Cortex of kidney (tissue), 1 donor: ENCODE data around the gene RAB5IF.
A peak's percentile ranks its signal among the peaks of the same experiment; 100 is the strongest.
"Not testable (repeated sequence)": the region's sequence is repeated elsewhere in the genome, so short reads cannot be mapped to it uniquely, and the experiment has no call there.

ENCODE experiments used
- DNase-seq: peaks from one replicate; lab custom pipeline; 2025; lab: John Stamatoyannopoulos, UW

The RAB5IF gene, protein sequence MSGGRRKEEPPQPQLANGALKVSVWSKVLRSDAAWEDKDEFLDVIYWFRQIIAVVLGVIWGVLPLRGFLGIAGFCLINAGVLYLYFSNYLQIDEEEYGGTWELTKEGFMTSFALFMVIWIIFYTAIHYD

DNA sequence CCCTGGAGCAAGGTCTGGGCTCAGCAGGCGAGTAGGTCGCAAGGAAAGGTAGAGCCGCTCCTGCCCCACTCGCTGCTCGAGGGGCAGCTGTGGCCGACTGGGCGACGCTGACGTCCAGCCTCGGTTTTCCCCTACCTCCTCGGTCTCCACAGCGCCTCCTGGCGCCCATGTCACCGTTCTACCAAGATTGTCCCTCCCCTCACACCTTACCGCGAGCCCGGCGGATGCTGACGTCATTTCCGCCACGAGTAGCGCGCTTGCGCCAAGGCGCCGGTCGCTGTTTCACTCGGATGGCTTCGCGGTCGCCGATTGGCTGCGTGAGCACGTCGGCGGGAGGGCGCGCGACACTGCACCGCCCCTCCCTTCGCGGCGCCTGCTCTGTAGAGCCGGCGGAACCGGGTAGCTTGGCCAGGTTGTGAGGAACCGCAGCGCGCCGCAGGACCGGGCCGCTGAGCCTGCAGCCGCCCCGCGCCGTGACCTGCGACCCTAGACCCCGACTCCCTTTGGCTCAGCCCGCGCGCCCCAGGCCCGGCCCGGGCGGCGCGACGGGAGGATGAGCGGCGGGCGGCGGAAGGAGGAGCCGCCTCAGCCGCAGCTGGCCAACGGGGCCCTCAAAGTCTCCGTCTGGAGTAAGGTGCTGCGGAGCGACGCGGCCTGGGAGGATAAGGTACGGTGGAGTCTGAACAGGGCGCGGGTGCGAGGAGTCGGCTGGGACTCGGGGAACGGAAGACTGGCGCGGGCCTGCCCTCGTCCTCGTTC is at the start of gene RAB5IF:
Gene RAB5IF (plus strand): TSS at position 381 of the 759 bp plus-strand sequence. CDS start 173 bp downstream, at position 554.
- peak; percentile 89 for DNase-seq

DNA sequence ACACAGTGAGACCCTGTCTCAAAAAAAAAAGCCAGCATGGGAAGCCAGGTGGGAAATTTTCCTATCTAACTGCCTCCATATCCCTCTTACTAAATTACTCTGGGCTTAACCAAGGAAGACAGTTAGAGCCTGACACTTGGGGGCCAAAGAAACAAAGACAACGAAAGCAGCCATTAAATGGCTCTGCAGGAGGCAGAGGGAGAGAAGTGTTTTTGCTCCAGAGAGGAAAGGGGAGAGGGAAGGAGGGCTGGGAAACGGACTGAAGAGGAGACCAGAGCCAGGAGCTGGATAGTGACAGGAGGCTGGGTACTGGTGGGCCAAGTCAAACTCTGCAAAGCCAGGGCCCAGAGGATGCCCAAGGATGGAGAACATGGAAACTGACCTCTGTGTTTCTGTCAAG is 42.9 kb upstream of the RAB5IF start:
- no peak for DNase-seq

DNA sequence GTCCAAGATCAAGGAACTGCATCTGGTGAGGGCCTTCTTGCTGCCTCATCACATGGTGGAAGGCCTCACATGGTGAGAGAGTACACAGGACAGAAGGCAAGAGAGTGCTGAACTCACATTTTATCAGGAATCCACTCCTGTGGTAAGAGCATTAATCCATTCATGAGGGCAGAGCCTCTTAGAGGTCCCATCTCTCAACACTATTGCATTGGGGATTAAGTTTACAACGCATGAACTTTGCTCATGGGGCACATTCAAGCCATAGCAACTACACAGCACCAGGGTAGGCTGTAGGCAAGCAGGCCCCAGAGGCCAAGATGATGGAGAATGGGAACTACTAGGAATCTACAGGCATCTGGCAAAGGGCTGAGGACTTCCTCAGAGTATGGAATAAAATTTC is 42.2 kb upstream of the RAB5IF start:
- DNase-seq: no peak

DNA sequence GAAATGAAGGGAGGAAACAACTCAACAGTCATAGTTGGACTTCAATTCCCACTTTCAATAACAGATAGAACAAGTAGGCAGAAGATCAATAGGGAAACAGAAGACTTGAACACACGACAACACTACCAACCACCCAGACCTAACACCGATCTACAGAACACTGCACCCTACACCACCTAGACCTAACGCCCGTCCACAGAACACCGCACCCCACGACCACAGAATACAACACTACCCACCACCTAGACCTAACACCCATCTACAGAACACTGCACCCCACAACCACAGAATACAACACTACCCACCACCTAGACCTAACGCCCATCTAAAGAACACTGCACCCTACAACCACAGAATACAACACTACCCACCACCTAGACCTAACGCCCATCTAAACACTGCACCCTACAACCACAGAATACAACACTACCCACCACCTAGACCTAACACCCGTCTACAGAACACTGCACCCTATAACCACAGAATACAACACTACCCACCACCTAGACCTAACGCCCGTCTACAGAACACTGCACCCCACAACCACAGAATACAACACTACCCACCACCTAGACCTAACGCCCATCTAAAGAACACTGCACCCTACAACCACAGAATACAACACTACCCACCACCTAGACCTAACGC is 41.4 kb upstream of the RAB5IF start:
- not testable (repeated sequence) for DNase-seq

DNA sequence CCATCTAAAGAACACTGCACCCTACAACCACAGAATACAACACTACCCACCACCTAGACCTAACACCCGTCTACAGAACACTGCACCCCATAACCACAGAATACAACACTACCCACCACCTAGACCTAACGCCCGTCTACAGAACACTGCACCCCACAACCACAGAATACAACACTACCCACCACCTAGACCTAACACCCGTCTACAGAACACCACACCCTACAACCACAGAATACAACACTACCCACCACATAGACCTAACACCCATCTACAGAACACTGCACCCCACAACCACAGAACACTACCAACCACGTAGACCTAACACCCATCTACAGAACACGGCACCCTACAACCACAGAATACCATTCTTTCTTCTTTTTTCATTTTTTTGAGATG is 40.9 kb upstream of the RAB5IF start:
- DNase-seq: not testable (repeated sequence)

DNA sequence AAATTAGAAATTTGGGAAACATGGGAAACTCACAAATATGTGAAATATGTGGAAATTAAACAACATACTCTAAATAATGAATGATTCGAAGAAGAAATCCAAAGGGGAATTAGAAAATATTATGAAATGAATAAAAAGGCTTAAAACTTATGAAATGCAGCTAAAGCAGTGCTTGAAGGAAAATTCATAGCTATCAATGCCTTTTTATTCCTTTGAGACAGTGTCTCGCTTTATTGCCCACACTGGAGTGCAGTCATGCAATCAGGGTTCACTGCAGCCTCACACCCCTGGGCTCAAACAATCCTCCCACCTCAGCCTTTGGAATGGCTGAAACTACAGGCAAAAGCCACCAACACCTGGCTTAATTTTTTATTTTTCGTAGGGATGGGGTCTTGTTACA is 40.1 kb upstream of the RAB5IF start:
- no peak for DNase-seq

DNA sequence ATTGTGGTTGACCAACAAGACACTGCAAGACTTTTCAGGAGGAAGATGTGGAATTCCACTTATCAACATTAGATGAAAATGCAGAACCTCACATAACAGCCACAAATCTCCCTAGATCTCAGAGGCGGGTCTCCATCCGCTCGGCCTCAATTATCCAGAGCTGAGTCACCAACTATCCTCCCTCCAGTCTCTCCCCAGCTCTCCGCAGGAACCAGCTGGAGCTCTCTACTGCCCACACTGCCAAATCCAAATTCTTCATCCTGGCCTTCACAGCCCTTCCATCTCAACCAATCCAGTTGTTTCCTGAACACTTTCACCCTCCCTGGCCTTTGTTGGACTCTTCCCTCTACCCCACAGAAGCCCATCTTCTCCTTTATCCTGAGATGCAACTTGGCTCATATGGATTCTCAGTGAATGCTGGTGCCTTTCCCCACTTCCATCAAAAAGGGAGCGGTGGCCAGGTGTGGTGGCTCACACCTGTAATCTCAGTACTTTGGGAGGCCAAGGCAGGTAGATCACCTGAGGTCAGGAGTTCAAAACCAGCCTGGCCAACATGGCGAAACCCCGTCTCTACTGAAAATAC is 35.6 kb upstream of the RAB5IF start:
- DNase-seq: no peak

DNA sequence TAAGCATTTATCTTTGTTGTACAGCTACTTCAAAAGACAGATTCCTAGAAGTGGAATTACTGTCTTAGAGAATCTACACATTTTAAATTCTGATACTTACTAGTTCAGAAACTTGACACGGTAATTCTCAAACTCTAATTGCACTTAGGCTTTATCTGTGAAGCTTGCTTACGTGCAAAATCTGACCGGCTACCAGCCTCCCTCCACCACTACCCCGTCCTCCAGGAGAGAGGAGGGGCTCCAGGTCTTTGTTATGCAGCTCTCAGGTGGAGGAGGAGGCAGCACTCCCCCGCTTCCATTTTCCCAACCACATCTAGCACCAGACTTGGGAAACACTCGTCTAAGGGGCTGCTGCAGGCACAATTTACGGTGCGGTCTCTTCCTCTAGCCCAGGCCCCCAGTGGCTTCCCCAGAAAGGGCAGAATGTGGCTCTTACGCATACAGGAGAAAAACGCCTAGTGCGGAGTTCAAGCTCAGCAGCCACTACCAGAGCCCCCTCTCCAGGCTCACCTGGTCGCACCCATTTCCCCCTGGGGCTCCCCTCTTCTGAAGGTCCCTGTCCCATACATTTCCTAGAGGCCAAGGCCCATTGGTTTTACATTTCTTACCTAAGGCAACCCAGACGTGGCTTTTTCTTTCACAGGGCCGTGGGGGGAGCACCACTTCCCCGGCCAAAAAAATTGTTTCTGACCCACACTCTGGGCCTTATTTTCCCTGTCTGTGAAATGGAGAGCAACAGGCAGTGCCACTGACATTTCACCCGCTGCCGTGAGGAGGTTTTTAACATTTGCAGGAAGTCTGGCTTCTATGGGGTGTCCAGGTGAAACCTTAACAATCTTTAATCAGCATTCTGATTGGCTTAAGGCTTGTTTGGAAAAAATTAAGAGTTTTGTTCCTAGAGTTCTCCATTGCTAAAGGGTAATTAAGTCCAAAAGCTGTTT is 33.7 kb upstream of the RAB5IF start:
- no peak for DNase-seq

DNA sequence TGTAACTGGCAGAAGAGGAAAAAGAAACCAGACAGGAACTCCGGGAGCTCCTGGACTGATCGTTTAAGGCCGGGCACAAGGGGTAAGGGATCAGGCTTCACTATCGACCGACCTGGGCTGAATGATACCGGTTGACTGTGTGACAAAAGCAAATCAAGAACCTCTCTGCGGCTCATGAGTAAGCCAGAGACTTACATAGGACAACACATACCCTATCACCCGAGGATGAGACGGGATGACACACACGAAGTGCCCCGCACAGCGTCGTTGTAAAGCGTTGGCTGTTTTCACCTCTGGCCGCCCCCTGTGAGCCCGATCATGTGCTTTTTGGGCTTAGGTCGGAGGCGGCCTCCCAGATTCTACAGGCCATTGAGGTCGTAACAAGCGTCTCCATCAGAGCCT is 32.9 kb upstream of the RAB5IF start:
- DNase-seq: no peak

DNA sequence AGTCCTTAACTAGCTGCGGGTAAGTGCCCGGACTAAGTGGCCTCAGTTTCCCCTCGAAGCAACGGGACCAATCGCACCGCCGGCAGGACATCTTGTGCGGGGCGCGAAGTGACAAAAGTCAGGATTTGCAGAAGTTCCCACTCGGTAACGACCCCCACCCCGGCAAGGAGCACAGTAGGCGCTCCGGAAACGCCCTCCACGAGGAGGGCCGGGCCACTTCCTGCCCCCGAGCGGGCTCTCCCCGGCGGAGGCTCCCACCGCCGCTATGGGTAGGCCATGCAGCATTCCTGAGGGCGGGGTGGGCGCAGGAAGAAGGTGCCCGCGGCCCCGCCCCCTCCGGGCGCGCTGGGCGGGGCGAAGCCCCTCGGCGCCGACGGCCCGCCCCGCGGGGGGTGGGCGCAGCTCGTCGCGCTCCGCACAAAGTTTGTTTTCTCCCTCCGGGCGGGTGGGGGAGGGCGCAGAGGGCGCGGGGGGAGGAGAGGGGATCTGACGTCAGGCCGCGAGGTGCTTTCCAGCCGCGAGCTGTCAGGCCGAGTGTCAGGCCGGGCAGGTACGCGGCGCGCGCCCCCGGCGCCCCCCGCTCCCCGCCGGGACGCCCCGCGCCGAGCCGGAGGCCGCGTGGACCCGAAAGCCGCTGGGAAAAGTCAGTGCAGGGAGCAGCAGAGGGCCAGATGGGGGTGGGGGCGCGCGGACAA is 32.3 kb upstream of the RAB5IF start, which contains the start of gene TGIF2:
Gene TGIF2 (plus strand): TSS at position 495 of the 695 bp plus-strand sequence. CDS start 5,178 bp downstream, outside the sequence.
- peak; percentile 35 for DNase-seq

DNA sequence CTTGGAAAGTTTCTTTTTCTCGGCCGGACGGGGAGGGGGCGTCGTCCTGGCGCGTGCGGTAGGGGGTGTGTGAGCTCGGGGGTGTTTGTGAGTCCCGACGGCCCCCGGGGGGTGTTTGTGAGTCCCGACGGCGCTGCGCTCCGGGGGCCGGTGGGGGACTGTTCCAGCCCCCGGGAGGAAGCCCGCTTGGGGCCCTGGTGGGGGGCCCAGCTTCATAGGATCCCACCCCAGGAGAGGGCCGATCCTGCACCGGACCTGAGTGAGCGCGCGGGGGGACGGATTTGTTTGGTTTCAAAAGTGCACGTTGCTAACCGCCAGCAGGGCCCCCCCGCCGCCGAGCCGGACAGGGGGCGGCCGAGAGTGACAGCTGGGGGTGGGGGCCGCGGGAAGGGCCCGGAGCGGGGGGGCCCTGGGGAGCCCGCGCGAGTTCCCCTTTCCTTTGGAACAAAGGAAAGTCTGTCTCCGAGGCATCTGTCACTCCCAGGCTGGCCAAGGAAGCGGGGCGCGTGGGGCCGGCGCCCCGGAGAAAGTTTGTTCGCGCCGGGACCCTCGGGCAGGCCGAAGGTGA is 31.7 kb upstream of the RAB5IF start:
- DNase-seq: no peak

DNA sequence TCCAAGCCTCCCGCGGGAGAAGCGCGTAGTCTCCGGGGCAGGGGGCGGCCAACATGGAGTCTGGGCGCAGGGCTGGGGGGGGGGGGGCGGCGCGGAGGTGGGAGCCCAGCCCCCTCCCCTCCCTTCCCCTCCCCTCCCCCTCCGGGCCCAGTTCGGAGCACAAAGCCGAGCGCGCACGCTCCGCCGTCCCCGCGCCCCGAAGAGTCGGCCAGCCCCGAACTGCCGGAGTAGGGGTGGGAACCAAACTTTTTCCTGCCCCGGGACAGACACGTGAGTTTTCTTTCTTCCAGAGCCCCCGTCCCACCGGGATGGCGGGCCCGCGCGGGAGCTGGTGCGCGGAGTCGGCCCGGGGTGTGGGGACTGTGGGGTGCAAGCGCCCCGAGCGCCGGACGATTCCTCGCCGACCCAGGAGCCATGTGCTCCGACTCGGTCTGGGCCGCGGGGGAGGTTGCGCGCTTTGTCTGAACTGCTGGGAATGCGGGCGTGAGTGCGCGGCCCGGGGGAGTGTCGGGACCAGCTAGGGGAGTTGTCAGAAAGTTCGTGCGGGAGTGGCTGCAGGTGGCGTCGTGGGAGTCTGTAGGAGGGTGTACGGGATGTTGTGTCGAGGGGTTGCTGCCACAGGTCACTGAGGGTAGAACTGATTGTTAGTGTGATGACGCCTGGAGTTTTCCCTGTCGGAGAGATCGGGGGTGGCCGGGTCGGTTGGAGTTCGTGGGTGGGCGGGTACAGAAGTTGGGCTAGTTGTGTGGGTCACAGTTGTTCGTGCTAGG is 31.0 kb upstream of the RAB5IF start:
- no peak for DNase-seq

DNA sequence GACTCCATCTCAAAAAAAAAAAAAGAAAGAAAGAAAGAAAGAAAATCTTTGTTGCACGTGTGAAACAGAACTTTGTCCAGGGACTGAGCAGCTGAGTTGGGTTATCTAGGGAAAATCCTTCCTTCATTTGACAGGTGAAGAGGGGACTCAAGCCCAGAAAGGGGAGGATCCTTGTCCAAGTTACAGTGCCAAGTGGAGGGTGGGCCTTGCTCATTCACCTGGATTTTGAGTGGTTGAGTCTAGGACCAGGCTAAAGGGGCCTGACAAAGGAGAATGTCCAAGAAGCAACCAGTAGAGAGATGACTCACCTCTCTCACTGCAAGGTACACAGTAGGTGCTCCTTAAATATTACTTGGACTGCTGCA is 29.5 kb upstream of the RAB5IF start:
- DNase-seq: no peak

DNA sequence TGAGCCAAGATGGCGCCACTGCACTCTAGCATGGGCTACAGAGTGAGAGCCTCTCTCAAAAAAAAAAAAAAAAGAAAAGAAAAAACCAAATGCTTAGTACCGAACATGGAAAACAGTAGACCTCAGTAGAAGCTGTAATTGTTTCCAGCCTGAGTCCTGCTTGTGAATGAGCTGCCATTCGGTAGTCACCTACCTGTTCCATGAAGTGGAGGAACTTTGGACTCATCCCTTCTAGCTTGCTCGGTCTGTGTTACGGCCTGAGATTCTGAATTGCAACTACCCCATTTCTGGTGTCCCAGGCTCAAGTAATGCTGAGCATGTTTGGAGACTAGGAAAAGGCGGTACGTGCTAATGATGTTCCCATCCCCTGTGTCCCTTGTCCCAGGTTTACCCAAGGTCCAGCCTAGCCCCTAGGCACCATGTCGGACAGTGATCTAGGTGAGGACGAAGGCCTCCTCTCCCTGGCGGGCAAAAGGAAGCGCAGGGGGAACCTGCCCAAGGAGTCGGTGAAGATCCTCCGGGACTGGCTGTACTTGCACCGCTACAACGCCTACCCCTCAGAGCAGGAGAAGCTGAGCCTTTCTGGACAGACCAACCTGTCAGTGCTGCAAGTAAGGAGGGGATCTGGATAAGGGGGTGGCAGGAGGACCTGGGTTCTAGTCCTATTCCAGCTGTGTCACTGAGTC is 27.1 kb upstream of the RAB5IF start:
- DNase-seq: no peak

DNA sequence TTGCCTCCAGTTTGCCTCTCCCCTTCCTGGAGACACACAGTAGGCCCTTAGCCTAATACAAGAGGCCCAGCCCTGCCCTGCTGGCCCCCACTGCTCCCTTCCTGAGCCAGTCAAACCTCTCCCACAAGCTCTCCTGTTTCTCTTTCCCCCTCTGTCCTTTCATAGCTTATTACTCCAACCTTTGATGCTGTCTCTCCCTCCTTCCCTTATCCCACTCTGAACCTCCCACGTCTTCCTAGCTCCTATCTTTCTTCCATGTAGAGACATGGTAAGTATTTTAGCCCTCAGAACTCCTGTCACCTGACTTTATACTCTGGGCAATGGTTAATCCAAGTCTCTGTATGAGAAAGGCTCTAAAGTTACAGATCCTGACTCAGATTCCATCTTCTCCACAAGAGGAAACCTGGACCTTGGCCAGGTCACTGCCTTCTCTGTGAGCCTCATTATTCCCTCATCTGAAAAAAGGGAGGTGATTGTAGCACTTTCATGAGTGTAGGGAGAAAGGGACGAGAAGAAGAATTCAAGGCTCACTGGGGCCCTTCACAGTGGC is 25.5 kb upstream of the RAB5IF start:
- no peak for DNase-seq

DNA sequence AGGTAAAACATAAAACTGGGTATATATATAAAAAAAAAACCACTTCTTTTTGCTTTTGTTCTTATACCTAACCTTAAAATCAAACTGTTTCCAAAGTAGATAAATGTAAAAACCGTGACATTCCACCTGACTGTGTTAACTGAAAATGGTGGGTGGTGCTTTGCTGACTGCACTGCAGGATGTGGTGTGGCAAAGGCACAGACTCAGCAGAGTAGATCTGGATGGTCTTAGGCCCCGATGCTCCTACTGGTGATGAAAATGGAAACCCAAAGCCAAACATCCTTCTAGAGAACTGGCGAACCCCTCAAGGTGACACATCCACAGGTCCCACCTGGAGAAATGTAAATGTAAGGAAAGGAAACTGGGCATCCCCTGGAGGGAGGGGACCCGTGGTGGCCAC is 23.3 kb upstream of the RAB5IF start:
- no peak for DNase-seq

DNA sequence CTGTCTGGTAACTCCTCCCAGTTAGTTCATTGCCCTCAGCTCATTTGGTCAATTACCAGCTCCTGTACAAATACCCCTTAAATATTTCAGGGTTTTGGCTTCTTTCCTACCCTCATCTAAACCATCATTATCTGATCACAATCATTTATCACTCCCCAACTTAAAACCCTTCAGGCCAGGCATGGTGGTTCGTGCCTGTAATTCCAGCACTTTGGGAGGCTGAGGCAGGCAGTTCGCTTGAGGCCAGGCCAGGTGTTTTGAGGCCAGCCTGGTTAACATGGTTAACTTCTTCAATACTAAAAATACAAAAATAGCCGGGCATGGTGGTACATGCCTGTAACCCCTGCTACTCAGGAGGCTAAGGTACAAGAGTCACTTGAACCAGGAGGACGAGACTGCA is 22.8 kb upstream of the RAB5IF start:
- DNase-seq: no peak

DNA sequence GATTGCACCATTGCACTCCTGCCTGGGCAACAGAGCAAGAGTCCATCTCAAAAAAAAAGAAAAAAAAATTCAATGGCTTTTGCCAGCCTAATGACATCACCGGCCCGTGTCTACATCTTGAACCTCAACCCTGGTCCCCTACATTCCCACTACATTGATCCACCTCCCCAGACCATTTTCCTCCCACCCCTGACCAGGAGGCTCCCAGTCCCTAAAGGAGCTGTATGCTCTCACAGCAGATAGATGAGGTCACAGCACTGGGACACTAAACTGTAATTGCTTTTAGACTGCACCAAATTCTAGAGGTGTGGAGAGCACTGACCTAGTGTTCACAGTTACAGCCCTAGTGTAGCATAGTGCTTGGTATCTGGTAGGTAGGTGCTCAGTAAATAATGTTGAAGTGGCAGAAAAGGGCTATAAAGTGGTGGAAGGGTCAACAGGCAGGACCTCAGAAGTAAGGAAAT is 21.5 kb upstream of the RAB5IF start:
- no peak for DNase-seq
